GM18511 (cell line): ENCODE measurements around the gene LCE1E.

Experiments used
- ATAC-seq: cut with Tn5 transposase; IDR thresholded peaks from one replicate; pipeline ENCODE4 v1.9.1; 2021; ENCODE audit warnings: mild to moderate bottlenecking, moderate library complexity; ENCODE audit not compliant: unreplicated experiment

The LCE1E gene

GRCh38 chr1:152777510-152778137, 8.4 kb upstream of the LCE1E start:
- ATAC-seq = no peak

DNA sequence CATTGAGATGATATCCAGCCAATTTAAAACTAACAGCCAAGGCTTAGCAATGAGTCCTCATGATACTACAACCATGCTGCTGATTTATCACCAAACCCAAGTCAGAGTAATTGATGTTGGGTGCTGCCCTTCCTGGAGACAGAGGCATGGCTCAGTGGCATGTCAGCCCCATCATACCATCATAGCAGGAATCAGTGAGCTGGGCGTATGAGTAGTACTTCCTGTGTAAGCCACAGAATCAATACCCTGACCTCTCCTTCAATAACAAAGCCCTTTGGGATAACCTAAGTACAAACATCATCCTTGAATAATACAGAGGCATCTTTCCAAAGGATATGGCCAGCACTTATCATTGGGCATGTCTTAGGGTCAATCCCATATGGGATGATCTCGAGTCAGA, 3.0 kb upstream of the LCE1E start:
- no peak for ATAC-seq

DNA sequence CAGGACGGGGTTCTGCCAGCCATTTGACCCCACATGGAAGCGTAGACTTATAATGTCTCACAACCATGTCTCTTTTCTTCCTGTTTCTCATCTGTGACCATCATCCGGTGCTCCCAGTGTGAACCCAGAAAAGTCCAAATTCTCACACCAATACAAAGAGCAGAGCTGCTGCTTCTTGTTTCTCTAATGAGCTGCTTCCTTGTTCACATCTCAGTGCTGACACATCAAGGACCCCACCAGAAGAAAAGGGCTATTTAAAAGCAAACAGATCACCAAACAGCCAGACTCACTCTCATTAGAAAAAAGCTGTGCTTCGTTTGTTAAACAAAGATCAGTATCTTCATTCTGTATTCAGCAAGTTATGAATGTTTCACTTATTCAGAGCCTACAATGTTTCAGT, 9.6 kb downstream of the LCE1E start:
- no peak for ATAC-seq

- no peak for ATAC-seq
Measured at GRCh38 chr1:152796421-152796820, 10.4 kb downstream of the LCE1E start, which contains the start of gene LCE1D. LCE1D (plus strand) TSS chr1:152796721; CDS start chr1:152797795, 1,074 bp downstream.

DNA sequence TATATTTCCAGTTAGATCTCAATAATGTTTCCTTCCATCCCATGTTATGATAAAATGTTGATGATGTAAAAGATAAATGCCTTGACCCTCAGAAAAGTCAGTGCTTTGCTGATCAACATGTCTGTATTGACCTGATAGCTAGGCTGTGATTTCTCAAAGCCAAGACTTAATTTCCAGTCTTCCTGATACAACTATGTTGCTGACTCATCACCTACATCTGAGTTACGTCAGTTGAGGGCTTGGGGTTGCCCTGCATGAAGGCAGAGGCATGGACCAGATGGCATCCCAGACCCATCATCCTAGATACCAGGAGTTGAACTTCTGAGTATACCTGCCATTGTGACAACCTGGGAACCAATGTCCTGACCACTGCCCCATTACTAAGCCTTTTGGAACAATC, 15.3 kb downstream of the LCE1E start:
- no peak for ATAC-seq

DNA sequence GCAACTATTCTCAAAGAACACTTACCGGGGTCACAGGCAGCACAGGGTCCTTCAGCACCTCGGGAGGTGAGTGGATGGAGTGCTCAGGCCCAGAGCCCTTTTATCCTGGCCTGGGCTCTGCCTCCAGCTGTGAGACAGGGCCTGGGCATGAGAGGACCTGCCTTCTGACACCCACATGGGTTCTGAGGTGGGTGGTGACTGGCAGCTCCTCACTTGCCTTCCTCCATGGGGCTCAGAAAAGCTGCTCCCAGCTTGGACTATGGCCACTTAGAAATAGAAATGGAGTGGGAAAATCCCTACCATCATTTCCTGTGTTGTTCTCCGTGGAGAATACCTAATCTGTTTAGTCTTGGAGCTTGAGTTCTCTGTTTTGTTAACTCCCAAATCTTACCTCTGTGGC, 20.5 kb downstream of the LCE1E start, which contains the start of gene LCE1C:
Gene LCE1C, minus strand, starts transcription at position 76 of the 400 bp plus-strand sequence. CDS start 1,173 bp downstream, outside the sequence.
- no peak for ATAC-seq

- no peak for ATAC-seq
Measured at GRCh38 chr1:152811050-152811449, 25.0 kb downstream of the LCE1E start.

GRCh38 chr1:152811671-152812070, 25.6 kb downstream of the LCE1E start, which contains the start of gene LCE1B:
LCE1B (plus strand) TSS chr1:152811971; CDS start chr1:152812447, 476 bp downstream.
- ATAC-seq = no peak

DNA sequence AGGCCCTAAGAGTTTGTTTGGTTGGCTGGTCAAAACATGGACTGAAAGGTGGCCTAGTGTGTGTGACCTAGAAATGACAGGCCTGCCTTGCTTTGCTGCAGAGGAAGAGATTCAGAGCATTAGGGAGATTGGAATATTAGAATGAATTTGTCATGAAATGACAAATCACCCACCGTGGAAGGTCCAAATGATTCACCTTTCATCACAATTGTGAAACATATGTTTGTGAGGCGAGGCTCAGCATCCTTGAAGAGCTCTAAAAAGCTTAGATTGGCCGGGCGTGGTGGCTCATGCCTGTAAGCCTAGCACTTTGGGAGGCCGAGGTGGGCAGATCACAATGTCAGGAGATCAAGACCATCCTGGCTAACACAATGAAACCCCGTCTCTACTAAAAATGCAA, 31.3 kb downstream of the LCE1E start:
- ATAC-seq = no peak

DNA sequence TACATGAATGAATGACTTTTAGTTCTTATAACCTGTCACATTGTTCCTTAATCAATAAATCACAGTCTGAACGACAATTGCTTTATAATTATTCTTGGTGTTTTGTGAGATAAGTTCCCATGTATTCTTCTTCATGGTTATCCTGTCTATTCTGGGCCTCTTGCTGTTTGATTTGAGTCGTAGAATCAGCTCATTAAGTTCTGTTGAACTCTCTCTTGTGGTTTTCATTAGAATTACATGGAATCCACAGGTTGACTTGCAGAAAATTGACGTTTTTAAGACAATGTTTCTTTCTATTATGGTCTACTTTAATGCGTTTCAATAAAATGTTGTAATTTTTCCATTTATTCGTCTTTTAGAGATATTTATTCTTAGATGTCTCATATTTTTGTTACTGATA, 37.2 kb downstream of the LCE1E start:
- no peak for ATAC-seq

DNA sequence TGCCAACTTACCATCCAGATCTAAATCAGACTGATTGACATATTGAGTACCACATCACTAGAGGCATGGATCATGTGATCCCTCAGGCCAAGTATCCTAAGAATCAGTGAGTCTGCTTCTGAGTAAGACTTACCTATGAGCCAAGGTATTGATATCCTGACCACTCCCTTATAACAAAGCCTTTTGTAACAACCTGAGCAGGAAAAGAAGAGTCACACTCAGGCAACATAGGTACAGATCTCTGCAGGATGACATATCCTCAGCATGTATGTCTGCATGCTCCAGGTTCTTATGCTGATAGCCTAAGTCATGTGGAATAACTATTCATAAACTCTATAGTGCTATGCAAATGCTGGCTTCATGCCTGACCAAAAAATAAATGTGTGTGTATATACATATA, 38.9 kb downstream of the LCE1E start:
- no peak for ATAC-seq

DNA sequence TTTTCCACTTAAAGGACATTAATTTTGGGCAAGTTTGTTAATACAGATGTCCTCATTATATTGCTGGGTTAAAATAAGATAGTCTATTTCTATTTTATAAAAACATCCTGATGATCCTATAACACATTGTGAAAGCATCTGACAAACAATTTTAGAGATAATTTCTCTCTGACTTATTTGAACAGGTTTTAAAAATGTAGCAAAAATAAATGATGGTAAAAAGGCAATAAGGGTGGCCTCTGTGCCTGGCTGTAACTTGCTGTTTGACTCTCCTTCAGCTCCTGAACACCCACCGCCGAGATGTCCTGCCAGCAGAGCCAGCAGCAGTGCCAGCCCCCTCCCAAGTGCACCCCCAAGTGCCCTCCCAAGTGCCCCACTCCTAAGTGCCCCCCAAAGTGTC, 41.1 kb downstream of the LCE1E start, which contains the start of gene LCE1A:
Gene LCE1A, plus strand, starts transcription at position 301 of the 400 bp plus-strand sequence. Its CDS starts 0 bp downstream, at position 301.
- ATAC-seq = no peak

GRCh38 chr1:152836870-152837269, 50.8 kb downstream of the LCE1E start:
- no peak for ATAC-seq
